Effector memory CD4-positive, alpha-beta T cell (primary cell): Measurements from ENCODE around the gene HEPHL1.
"Not testable (repeated sequence)": the region's sequence is repeated elsewhere in the genome, so short reads cannot be mapped to it uniquely, and the experiment has no call there.

Source experiments
- DNase-seq, 3 donors: peaks; one replicate each; pipeline ENCODE4 v3.0.0-alpha.2; 2020
- H3K27ac ChIP-seq: 2 replicates; pipeline ENCODE4 v1.7.0; 2013; ENCODE audit warnings: mild to moderate bottlenecking, low read length, moderate library complexity; ENCODE audit not compliant: insufficient read depth, poor library complexity, severe bottlenecking
- H3K27me3 ChIP-seq: replicated peaks from 2 replicates; pipeline ENCODE4 v1.7.0; 2013; ENCODE audit warnings: mild to moderate bottlenecking, low read length; ENCODE audit not compliant: insufficient read depth, control insufficient read depth, poor library complexity, severe bottlenecking
- H3K36me3 ChIP-seq: 2 replicates; pipeline ENCODE4 v1.7.0; 2013; ENCODE audit warnings: mild to moderate bottlenecking, low read length, moderate library complexity; ENCODE audit not compliant: control insufficient read depth, insufficient read depth
- H3K4me1 ChIP-seq: 2 replicates; pipeline ENCODE4 v1.7.0; 2013; ENCODE audit warnings: low read length, mild to moderate bottlenecking; ENCODE audit not compliant: control insufficient read depth, insufficient read depth, poor library complexity, severe bottlenecking
- H3K4me3 ChIP-seq: 2 replicates; pipeline ENCODE4 v1.7.0; 2013; ENCODE audit warnings: low read length, low read depth, mild to moderate bottlenecking; ENCODE audit not compliant: insufficient read depth, poor library complexity, severe bottlenecking
- H3K9me3 ChIP-seq: 2 replicates; pipeline ENCODE4 v1.7.0; 2013; ENCODE audit warnings: mild to moderate bottlenecking, low read length, moderate library complexity; ENCODE audit not compliant: control insufficient read depth

The HEPHL1 gene

DNA sequence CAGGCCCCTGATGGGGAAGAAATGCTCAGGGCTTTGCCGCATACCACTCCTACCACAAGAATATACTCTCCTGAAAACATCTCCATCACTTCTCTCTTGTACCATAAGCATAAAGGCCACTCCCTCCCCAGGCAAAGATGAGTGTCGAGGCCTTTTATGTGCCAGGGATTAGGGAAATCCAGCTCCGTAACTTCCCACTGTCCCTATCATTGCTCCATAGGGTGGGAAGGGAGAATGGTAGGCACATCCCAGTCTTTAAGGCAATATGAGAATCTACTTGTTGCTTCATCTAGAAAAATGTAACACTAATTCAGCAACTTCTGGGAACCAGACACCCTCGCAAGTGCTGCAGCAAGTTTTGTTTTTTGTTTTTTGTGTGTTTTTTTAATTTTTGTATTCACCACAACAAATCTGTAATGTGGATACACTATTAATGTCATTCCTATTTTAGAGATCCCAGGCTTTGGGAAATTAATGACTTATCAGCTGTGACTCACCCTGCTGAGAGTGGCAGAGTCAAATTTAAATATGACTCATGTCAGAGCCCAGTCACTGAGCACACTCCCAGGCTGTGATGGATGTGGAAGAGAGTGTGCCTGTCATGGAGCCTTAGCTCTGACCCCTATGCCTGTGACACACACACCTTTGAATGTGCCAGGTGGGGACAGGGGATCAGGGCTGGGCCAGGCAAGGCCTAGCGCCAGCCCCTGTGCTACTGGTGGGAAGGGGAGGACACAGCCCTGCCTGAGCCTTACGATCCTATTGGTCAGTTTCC, 130.9 kb downstream of the HEPHL1 start:
- H3K27ac ChIP-seq: no peak overlapping the region
- no peaks in the 10 kb centered on the region for H3K9me3 ChIP-seq
- H3K36me3 ChIP-seq: peaks cover 12% of the 10 kb centered on the region
- H3K4me1 ChIP-seq: no peaks in the 10 kb centered on the region
- no peaks in the 10 kb centered on the region for H3K27me3 ChIP-seq
- no peak overlapping the region for H3K4me3 ChIP-seq
- DNase-seq: no peak

GRCh38 chr11:94152678-94153065, 131.5 kb downstream of the HEPHL1 start:
- Histone ChIP-seq H3K4me1 (no peaks in the 10 kb centered on the region), H3K9me3 (no peaks in the 10 kb centered on the region), H3K36me3 (peaks cover 12% of the 10 kb centered on the region), H3K4me3 (no peak overlapping the region), H3K27me3 (no peaks in the 10 kb centered on the region), H3K27ac (no peak overlapping the region)
- DNase-seq: no peak

DNA sequence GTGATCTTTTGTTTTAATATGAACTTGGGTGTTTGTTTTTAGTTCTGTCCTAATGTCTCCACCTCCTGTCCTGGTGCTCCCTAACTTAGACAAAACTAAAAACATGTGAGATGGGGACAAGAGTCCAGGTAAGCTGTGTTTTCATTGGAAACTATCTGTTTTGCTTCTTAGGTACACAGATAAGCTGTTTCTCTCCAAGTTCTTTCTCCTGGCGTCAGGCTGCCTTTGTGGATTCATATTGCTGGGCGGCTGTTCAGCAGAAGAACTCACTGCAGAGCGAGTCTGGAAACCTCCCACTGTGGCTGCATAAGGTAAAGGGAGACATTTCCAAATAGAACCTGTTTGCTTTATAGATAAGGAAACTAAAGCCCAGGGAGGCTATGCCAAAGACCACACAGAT, 132.2 kb downstream of the HEPHL1 start:
- no peaks in the 10 kb centered on the region for H3K4me1 ChIP-seq
- H3K36me3 ChIP-seq: peaks cover 12% of the 10 kb centered on the region
- H3K9me3 ChIP-seq: no peaks in the 10 kb centered on the region
- no peak for DNase-seq
- H3K27ac ChIP-seq: no peak overlapping the region
- H3K27me3 ChIP-seq: no peaks in the 10 kb centered on the region
- no peak overlapping the region for H3K4me3 ChIP-seq

DNA sequence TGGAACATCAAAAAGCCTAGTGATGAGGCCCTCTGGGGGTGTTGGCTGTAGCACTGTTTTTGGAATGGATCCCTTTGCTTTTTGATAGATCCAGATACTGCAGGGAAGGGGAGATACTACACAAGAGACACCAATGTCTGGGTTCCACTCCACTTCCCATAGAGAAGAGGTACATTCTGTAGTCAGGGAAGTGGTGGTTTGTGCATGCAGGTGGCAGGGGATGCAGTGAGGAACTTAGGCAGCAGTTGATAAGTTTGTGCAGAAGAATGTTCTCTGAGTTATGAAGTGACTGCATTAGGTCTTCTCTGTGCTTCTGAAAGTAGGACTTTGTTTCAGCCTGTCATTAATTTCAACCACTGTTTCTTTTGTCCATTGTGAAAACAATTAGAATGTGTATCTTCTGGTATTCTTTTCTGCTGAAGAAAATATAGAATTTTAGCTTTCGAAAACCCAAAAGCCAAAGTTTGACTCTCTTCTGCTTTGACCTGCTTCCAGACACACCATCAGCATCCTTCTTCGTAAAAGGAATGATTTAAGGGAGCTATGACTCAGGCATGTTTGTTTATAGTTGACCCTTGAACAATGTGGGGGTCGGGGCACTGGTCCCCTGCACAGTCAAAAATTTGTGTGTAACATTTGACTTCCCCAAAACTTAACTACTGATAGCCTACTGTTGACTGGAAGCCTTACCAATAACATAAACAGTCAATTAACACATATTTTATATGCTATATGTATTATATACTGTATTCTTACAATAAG, 133.1 kb downstream of the HEPHL1 start:
- Histone ChIP-seq H3K4me1 (no peaks in the 10 kb centered on the region), H3K4me3 (no peak overlapping the region), H3K9me3 (no peaks in the 10 kb centered on the region), H3K36me3 (peaks cover 12% of the 10 kb centered on the region), H3K27me3 (no peaks in the 10 kb centered on the region), H3K27ac (no peak overlapping the region)
- DNase-seq: no peak

DNA sequence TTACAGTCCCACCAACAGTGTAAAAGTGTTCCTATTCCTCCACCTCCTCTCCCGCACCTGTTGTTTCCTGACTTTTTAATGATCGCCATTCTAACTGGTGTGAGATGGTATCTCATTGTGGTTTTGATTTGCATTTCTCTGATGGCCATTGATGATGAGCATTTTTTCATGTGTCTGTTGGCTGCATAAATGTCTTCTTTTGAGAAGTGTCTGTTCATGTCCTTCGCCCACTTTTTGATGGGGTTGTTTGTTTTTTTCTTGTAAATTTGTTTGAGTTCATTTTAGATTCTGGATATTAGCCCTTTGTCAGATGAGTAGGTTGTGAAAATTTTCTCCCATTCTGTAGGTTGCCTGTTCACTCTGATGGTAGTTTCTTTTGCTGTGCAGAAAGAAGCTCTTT, 136.2 kb downstream of the HEPHL1 start:
- not testable (repeated sequence) for H3K4me3 ChIP-seq, H3K4me1 ChIP-seq, H3K27ac ChIP-seq, H3K27me3 ChIP-seq, H3K9me3 ChIP-seq, DNase-seq
- peaks cover 12% of the 10 kb centered on the region for H3K36me3 ChIP-seq
